Vagina (tissue), 2 donors: ENCODE data around the gene BDH1.

Experiments used
- CTCF ChIP-seq, 3 experiments: fragments of 450-650 bp in 2 of 3; fragments of 200-600 bp in 1 of 3; sonication (generic) in 1 of 3; IDR thresholded peaks; one replicate each; pipeline ENCODE4 v1.5.1; 2017 to 2019; ENCODE audit warnings: antibody characterized with exemption in 3 of 3, mild to moderate bottlenecking in 2 of 3, moderate library complexity in 2 of 3
- POLR2A ChIP-seq, 2 donors: fragments of 450-650 bp; IDR thresholded peaks; one replicate each; pipeline ENCODE4 v1.6.1; 2017; ENCODE audit warnings: antibody characterized with exemption in 2 of 2, mild to moderate bottlenecking in 2 of 2, moderate library complexity in 2 of 2
- POLR2AphosphoS5 ChIP-seq, 2 donors: sonication (generic); formaldehyde crosslinking; IDR thresholded peaks; one replicate each; pipeline ENCODE4 v1.9.0; 2017; ENCODE audit warnings: antibody characterized with exemption in 2 of 2, mild to moderate bottlenecking in 2 of 2, low read depth in 1 of 2; ENCODE audit not compliant: insufficient read depth in 1 of 2

- TF ChIP-seq CTCF (IDR thresholded peaks at IDR 0.05) = no peak
- TF ChIP-seq POLR2A (IDR thresholded peaks at IDR 0.05) = no peak
- no peak for TF ChIP-seq POLR2AphosphoS5 (IDR thresholded peaks at IDR 0.05; ENCODE audit: insufficient read depth in 1 of 2, low read depth in 1 of 2)
These were observed 75.4 kb downstream of the BDH1 start for GRCh38 chr3:197480320-197480719.
